Pancreas (tissue), 10 donors: Measurements from ENCODE around the gene MTMR2. TPM values are rescaled to one million over a fixed set of nuclear protein-coding genes. Genes with fewer than 3 reads are reported as not detected.

Experiments
- ATAC-seq, 4 donors: fragments of 200-7000 bp; cut with Tn5 transposase; one replicate each; pipeline versions ENCODE4 v1.8.0 to v1.9.1; 2020; ENCODE audit warnings: mild to moderate bottlenecking in 4 of 4, moderate library complexity in 4 of 4
- DNase-seq, 6 donors: peaks; one replicate each; pipeline ENCODE4 v3.0.0-alpha.2; 2020
- FAIRE-seq: peaks from 2 replicates; lab custom pipeline; 2012; peaks lifted over from hg19 to GRCh38; lab: Jason Lieb, UNC
- H3K27ac ChIP-seq, 4 donors: fragments of 200-600 bp; sonication (generic); 1 replicate in 3 of 4; 2 replicates in 1 of 4; pipeline versions ENCODE4 v1.5.0 to v1.8.0; 2020
- H3K27me3 ChIP-seq, 4 donors: fragments of 200-600 bp; one replicate each; pipeline ENCODE4 v1.8.0; 2021
- H3K36me3 ChIP-seq, 3 donors: fragments of 200-600 bp; sonication (generic) in 1 of 3; one replicate each; pipeline versions ENCODE4 v1.5.0 to v1.8.0; 2020 to 2021
- H3K4me1 ChIP-seq, 3 donors: fragments of 200-600 bp; one replicate each; pipeline ENCODE4 v1.8.0; 2021
- H3K4me3 ChIP-seq, 4 donors: fragments of 200-600 bp; sonication (generic) in 2 of 4; one replicate each; pipeline versions ENCODE4 v1.5.0 to v1.8.0; 2020 to 2021
- H3K9me3 ChIP-seq, 4 donors: fragments of 200-600 bp; one replicate each; pipeline ENCODE4 v1.8.0; 2021
- WGBS, 2 donors: extraction: QIAGEN DNeasy Blood & Tissue Kit; methylation state at CpG; one replicate each; pipeline ENCODE4 v1.1.7; 2013; 5-methylcytosine and 5-hydroxymethylcytosine counted together
- intact Hi-C, 3 donors: fragments of 100-400 bp; cut with DNase I; formaldehyde crosslinking; loops; one replicate each; pipeline versions ENCODE4 v1.11.1 to v1.14.2; 2022
- polyA plus RNA-seq, 2 donors: library from polyadenylated mRNA; stranded (reverse); fragments of 200-250 nt; gene quantifications; one replicate each; pipeline ENCODE4 v1.2.3, GENCODE V29; 2013
- total RNA-seq, 6 donors: library from RNA; stranded (reverse); fragmentation: NEBNext Ultra II Directional in 4 of 6; extraction: Animal tissue kit (Norgen Biotek cat#: 25700) in 4 of 6; gene quantifications; one replicate each; pipeline versions ENCODE4 v1.2.1 to v1.2.4, GENCODE V29; 2021 to 2023
- TF ChIP-seq, protein P1 (sequence below), 4 donors: fragments of 200-600 bp; sonication (generic) in 3 of 4; IDR thresholded peaks; one replicate each; pipeline versions ENCODE4 v1.5.0 to v1.8.0; 2021; ENCODE audit warnings: antibody characterized with exemption in 4 of 4
- donor health status: healthy with polysubstance abuse.
- donor health status: DM: no; HTN: no; CAD: no; lungs with moderate emphysema.
- donor health status: DM: no; HTN: no; CAD: no.
- donor health status: control.
- donor health status: control.
- donor health status: Bipolar disorder and iron deficiency.
- donor health status: DM: yes; HTN: yes; CAD: no.
- donor health status: DM: no; HTN: no; CAD: no.
- donor health status: DM: no; HTN: no; CAD: no.
- donor health status: DM: yes; HTN: yes; CAD: no.

Gene MTMR2
- total and polyA plus RNA-seq, 8 donors: 5.1 to 14.4 (median 9.8) TPM

DNA sequence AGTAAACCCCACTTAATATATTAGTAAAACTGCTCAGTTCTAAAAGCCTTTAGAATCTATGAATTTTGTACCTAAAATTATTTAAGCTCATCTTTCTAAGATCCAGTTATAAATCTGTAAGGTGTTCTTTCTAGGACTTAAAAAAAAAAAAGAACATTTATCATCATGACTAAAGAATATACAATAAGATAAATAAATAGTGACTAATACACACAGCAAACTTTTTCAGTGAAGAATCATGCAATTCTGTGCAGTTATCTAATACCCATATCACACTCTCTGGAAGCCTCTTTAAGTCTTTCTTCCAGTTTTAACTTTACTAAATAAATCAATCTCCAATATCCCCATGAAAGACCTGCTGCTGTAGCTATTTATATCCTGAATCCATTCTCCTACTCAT is 73.8 kb downstream of the MTMR2 start:
- intact Hi-C loops: no loop called here
- FAIRE-seq (no peak), DNase-seq (no peak), ATAC-seq (no peak)
- Histone ChIP-seq H3K4me1 (no peaks in the 10 kb centered on the region), H3K27me3 (no peaks in the 10 kb centered on the region), H3K4me3 (no peak overlapping the region), H3K27ac (no peak overlapping the region), H3K36me3 (no peaks in the 10 kb centered on the region), H3K9me3 (no peaks in the 10 kb centered on the region)
- TF ChIP-seq, protein P1, sequence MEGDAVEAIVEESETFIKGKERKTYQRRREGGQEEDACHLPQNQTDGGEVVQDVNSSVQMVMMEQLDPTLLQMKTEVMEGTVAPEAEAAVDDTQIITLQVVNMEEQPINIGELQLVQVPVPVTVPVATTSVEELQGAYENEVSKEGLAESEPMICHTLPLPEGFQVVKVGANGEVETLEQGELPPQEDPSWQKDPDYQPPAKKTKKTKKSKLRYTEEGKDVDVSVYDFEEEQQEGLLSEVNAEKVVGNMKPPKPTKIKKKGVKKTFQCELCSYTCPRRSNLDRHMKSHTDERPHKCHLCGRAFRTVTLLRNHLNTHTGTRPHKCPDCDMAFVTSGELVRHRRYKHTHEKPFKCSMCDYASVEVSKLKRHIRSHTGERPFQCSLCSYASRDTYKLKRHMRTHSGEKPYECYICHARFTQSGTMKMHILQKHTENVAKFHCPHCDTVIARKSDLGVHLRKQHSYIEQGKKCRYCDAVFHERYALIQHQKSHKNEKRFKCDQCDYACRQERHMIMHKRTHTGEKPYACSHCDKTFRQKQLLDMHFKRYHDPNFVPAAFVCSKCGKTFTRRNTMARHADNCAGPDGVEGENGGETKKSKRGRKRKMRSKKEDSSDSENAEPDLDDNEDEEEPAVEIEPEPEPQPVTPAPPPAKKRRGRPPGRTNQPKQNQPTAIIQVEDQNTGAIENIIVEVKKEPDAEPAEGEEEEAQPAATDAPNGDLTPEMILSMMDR (IDR thresholded peaks at IDR 0.05): no peak

DNA sequence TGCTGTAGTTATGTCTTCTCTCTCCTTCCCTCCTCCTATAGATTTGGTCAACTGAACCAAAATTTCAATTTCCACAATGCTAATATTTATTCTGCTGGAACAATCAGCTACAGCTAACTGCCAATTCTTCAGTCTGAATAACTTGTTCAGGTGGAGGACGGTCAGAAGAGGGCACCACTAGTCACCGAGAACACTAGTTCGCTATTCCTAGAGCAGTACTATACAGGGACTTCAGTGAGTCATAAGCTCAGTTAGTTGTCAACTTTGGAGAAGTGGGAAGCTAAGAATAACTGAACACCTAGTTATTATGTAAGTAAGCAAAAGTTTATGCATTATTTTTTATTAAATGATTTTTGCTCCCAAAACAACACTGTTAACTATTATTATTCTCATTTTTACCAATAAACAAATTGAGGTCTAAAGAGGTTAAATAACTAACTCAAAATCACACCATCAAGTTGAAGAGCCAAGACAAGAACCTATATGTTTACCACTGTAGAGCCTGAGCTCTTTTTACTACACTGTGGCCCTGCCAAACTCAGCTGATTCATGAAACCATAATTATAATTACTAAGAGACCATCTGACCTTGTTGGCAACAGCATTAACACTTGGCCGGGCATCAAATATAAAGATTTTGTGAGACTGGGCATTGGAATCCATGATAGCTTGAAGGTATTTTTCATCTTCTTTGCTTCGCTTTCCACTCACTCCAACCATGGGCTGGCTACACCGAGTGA is 74.7 kb downstream of the MTMR2 start:
- Histone ChIP-seq H3K27me3 (no peaks in the 10 kb centered on the region), H3K27ac (no peak overlapping the region), H3K36me3 (no peaks in the 10 kb centered on the region), H3K4me3 (no peak overlapping the region), H3K9me3 (no peaks in the 10 kb centered on the region), H3K4me1 (no peaks in the 10 kb centered on the region)
- ATAC-seq (peak in 3 of 4 donors; percentile 80 to 81 (median 80)), FAIRE-seq (peak; percentile 73), DNase-seq (peak in 2 of 6 donors; percentile 18 to 37)
- intact Hi-C loops: no loop called here
- 73 to 83% methylated on average over 6 of the region's 6 CpGs for WGBS, 2 donors
- TF ChIP-seq, protein P1 (IDR thresholded peaks at IDR 0.05): no peak

DNA sequence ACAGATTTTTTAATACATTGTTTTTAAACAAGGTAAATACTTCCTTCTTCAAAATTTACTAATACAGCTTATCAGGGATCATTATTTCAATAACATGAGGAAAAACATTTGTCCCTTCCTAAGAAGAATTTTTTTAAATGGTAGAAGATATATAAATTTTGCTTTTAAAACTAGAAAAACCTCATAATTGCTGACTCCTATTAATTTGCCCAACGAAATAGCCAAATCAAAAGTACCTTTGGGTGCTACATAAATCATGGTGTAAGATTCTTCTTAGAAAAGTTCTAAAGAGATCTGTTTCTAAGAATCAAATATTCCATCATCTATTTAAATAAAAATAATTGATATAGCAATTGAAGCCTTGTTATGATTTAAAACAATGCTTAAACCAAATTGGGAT is 78.7 kb downstream of the MTMR2 start:
- ATAC-seq (no peak), FAIRE-seq (no peak), DNase-seq (no peak)
- H3K4me1 ChIP-seq: no peaks in the 10 kb centered on the region
- TF ChIP-seq, protein P1 (IDR thresholded peaks at IDR 0.05): no peak
- intact Hi-C loops: no loop called here
- 94% methylated on average over 1 of the region's 1 CpG for WGBS, 2 donors
- no peaks in the 10 kb centered on the region for H3K27me3 ChIP-seq
- no peaks in the 10 kb centered on the region for H3K36me3 ChIP-seq
- no peak overlapping the region for H3K27ac ChIP-seq
- no peaks in the 10 kb centered on the region for H3K9me3 ChIP-seq
- no peak overlapping the region for H3K4me3 ChIP-seq

DNA sequence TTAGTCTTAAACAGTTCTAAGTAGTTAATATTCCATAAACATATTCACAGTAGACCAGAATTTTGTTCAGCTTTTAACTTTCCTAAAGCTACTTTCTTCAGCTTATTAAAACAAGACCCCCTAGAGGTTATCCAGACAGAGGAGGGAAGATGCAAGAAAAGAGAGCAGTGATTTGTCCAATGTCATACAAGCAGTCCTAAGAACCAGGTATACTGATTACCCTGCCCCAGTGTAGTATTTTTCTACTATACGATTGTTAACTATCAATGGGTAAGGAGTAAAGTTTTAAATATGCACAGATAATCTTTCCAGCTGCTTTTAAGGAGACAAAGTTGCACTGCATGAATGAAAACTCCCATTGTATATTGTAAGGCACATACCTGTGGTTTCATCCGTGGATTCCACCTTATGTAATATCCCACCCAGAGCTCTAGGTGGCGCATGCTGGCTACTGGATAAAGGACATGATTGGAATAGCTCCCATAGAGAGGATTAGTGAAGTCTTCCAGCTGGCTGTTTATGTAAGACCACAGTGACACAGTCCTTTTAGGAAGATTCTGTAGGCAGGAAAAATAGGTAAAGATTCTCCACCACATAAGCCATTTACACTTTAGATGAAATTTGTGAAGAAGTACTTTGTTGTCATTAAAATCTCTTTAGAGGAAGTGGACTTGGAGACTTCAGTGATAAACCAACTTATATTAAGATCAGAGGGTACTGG is 88.0 kb downstream of the MTMR2 start:
- Histone ChIP-seq H3K9me3 (no peaks in the 10 kb centered on the region), H3K36me3 (peaks cover 0 to 17% (median 6%) of the 10 kb centered on the region in 3 donors), H3K4me1 (no peaks in the 10 kb centered on the region), H3K27me3 (no peaks in the 10 kb centered on the region), H3K27ac (no peak overlapping the region), H3K4me3 (no peak overlapping the region)
- WGBS, 2 donors: 6 to 11% methylated on average over 3 of the region's 3 CpGs
- intact Hi-C loops: no loop called here
- TF ChIP-seq, protein P1 (IDR thresholded peaks at IDR 0.05): peak; percentile 60 to 84 (median 72)
- ATAC-seq (peak; percentile 85 to 98 (median 95)), FAIRE-seq (peak; percentile 71), DNase-seq (peak in 4 of 6 donors; percentile 36 to 65 (median 38))
